Kidney glomerular epithelial cell (primary cell): ENCODE measurements around the gene OSBP2.

Source experiments
- DNase-seq: peaks from one replicate; lab custom pipeline; 2025; lab: John Stamatoyannopoulos, UW

The OSBP2 gene

GRCh38 chr22:30843245-30843644, 148.6 kb downstream of the OSBP2 start:
- no peak for DNase-seq

DNA sequence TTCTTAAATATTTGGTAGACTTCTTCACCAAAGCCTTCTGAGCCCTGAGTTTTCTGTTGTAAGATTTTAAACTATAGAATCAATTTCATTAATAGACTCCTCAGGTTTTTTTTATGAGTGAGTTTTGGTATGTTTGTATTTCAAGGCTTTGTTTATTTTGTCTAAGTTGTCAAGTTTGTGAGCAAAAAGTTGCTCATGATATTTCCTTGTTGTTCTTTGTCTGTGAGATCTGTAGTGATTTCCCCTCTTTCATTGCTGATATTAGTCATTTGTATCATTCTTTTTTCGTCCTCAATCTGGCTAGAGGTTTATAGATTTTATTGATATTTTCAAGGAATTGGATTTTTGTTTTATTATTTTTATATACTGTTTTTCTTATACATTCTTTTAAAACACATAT, 152.9 kb downstream of the OSBP2 start:
- DNase-seq: no peak

GRCh38 chr22:30855266-30855665, 160.6 kb downstream of the OSBP2 start:
- no peak for DNase-seq

DNA sequence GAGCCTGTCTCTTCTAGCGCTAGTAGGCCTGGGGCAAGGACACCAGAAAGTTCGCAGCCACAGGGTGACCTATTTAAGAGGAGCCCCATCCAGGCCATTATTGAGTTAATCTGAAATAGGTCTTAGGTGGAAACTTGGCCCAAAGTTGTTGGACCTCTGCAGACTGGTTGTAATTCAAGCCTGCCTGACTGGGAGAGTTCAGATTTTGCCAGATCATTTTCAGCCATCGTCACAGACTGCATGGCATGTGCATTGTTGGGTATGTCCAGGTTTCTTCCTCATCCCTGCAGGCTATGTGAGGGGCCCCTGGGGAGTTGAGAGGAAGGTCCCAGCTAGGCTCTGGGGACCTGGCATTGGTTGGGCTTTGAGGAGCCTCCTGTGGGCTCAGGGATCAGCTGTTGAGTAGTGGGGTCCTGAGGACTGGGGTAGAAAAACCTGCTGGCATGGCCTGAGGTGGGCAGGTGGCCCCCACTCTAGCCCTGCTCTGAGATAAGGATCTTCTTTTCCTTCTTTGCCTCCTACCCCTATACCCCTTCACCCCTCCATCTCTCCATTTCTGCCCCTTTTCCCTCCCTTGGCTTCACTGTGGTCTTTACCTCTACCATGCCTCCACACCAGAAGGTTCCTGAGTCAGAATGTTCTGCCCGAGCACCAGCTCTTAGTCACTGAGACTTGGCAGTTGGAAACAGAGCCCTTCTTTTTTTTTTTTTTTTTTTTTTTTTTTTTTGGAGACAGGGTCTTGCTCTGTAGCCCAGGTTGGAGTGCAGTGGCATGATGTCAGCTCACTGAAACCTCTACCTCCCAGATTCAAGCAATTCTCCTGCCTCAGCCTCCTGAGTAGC, 161.2 kb downstream of the OSBP2 start:
- DNase-seq: no peak

DNA sequence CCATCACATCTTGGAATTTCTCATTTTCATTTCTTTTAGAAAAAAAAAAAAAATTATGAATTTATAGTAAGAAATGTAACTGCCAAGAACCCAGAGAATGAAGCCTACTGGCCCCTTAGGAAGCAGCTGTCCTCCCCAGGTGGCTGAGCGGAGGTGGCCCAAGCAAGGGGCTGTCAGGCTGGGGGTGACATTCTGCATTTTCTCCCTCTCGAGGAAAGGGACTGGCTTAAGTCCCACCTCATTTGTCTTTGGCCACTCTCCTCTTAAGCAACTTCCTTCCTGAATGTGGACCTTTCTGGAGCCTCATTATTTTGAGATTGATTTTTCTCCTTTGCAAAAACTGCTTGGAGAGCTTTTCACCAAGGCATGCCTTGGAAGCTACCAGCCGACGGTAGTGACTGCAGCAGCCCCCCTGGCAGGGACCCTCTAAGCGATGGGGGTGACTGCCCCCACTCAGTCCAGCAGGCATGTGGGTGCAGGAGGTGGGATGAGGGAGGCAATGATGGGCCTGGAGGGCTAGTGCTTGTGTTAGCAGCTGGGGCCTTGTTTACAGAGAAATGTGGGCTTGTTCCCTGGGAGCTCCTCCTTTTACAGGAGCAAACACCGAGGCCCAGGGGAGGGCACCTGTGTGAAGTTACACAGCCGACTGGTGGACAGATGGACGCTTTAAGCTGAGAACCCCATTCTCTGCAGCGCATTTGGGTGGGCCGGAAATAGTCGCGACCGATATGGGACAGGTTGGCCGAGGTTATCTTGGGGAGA, 162.2 kb downstream of the OSBP2 start:
- DNase-seq: no peak

GRCh38 chr22:30857791-30858190, 163.1 kb downstream of the OSBP2 start:
- DNase-seq: no peak

DNA sequence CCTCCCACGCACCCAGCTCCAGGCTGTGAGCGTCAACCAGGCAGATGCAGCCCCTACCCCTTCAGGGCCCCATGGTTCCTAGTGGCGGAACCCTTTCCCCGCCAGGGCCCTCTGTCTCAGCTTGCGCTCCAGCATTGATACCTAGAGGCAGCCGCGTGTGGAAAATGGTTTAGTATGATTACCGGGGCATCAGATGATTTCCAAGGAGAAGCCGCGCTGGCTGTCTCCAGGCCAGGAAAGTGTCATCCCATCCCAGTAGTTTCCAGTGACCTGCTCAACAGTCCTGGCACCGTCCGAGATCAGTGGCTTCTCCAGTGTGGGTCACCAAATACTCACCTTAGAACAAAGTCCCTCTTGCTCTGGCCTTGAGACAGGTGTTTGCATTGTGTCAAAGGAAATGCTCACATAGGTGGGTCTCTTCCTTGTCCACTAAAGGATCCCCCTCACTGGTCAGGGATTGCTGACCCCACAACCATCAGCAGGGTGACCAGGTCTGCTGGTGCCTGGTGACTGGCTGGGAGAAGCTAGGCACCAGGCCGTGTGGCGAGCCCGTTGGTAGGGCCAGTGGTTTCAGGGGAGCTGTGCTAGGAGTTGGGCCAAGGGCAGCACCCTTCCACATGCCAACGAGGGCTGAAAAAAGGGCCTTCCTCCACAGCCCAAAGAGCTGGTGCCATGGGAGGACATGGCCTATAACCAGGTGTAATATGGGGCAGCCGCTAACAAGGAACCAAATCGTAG, 164.5 kb downstream of the OSBP2 start:
- DNase-seq: no peak

- no peak for DNase-seq
Observed at GRCh38 chr22:30859714-30860095, 165.0 kb downstream of the OSBP2 start.

GRCh38 chr22:30860176-30861105, 165.8 kb downstream of the OSBP2 start:
- DNase-seq: no peak

DNA sequence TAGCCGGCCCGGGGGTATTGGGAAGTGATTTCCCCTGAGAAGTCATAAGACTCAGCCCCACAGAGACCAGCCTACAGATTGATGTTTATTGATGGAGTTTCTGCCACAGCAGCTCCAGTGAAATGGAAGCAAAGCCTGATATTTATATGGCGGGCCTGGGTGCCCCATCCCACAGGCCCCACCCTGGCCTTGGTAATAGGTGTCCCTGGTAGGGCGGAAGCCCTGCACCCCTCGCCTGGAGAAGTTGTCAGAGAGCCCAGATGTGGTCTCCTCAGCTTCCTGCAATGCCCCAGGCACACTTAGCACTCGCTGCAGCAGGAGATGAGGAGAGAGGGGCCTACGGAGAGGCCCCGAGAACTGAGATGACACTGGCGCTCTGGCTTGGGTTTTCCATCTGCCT, 166.5 kb downstream of the OSBP2 start:
- DNase-seq: no peak

DNA sequence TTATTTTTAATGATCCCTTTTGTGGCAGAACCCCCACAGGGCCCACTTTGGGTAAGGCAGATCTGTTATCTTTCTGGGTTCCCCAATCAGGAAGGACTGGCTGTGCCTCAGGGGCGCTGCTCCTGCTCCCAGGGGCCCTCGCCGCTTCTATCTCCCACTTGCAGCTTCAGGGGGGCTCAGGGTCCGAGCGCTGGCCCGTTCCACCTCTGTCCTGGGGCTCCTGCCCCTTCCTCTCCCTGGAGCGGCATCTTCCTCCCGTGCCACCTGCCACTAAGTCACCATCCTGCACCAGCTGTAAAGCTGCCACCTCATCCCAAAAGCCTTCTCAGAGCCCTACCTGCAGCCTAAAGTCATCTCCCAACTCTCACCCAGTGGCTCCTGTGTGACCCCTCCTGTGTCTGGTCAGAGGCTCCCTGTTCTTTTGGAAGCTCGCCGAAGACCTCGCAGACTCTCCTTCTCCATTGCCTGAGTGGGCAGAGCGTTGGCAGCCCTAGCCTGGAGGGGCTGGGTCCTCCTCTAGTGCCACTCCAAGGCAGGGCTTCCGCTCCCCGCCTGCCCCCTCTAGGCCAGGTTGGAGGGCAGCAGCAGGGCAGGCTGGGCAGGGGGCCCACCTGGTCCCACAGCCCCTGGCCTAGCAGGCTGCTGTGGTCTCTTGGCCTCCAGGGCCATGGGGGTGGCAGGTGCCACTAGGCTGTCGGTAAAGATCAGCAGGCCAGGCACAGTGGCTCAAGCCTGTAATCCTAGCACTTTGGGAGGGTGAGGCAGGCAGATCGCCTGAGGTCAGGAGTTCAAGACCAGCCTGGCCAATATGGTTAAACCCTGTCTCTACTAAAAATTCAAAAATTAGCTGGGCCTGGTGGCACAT, 167.2 kb downstream of the OSBP2 start:
- DNase-seq: no peak

GRCh38 chr22:30863081-30863833, 168.6 kb downstream of the OSBP2 start:
- DNase-seq: no peak

GRCh38 chr22:30864441-30865420, 170.1 kb downstream of the OSBP2 start:
- no peak for DNase-seq

- DNase-seq: no peak
Observed at GRCh38 chr22:30865656-30866055, 171.0 kb downstream of the OSBP2 start.

DNA sequence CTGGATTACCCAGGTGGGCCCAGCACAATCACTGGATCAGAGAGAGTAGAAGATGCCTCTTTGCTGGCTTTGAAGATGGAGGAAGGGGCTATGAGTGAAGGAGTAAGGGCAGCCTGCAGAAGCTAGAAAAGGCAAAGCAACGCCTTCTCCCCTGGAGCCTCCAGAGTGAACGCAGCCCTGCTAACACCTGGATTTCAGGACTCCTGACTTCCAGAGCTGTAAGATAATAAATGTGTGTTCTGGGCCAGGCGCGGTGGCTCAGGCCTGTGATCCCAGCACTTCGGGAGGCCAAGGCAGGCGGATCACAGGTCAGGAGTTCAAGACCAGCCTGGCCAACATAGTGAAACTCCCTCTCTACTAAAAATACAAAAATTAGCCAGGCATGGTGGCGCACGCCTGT, 171.5 kb downstream of the OSBP2 start:
- DNase-seq: no peak

DNA sequence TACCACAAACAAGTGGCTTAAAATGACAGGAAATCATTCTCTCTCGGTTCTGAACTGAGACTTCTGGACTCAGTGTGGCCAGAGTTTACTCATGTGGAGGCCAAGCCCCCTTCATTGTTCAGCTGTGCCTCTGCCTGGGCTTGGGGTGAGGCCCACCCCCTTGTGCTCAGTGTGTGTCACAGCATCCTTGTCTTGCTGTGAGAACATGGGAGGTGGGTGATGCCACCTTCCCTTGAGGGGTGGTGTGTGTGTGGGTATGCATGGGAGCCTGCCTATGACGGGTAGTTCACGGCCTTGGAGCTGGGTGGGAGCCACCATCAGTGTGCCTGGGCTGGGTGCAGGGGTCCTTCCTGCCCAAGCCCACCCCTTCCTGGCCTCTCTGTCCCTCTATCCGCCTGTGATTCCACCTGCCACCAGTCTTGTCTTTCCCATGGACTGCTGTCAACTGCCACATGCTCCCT, 172.2 kb downstream of the OSBP2 start:
- DNase-seq: no peak

DNA sequence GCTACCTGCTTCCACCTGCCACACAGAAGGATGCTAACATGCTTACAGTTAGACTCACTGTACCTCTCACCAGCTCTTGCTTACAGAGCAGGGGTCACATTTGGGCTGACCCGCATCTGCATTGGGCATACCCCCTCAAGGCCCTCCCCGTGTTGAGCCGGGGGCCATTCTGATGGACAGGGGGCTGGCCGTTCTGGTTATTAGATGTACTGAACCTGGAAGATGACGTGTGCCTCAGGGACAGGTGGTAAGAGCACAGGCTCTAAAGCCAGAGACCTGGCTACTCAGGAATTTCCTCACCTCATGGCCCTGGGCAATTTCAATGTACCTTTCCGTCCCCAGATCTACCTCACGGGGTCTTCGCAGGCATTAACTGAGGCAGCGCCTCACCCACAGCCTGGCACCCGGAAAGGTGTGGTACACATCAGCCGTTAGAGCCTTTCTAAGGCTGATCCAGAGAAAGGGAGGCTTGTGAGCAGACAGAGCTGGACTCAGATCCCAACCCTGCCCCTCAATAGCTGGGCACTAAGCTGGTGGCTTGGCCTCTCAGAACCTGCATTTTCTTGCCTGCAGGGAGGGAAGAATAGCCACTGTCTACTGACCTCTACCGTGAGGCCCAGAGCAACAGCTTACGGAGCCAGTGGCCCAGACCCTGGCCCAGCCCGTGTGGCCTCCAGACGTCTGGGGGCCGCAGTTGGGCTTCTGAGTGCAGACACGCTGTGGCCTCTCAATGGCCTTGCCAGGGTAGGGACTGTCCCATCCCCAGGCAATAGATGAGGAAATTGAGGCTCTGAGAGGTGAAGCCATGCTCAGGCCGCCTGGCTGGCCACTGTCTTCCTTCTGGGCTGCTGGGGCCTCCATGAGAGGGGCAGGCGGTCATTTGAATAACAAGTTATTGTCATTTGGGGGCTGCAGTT, 173.3 kb downstream of the OSBP2 start:
- no peak for DNase-seq
